WTC11 (cell line): ENCODE data around the gene PTPRG.
"Not testable (repeated sequence)": the region's sequence is repeated elsewhere in the genome, so short reads cannot be mapped to it uniquely, and the experiment has no call there.

Experiments
- ATF1 ChIP-seq: sonication (generic); formaldehyde crosslinking; IDR thresholded peaks from 2 replicates; pipeline ENCODE4 v1.8.1; 2023; ENCODE audit warnings: mild to moderate bottlenecking, moderate library complexity, missing genetic modification reagents
- CREM ChIP-seq: sonication (generic); formaldehyde crosslinking; IDR thresholded peaks from 2 replicates; pipeline ENCODE4 v1.8.1; 2022; ENCODE audit warnings: mild to moderate bottlenecking, missing genetic modification reagents, moderate library complexity
- JAZF1 ChIP-seq: fragments of 250-450 bp; sonication (Bioruptor Pico); IDR thresholded peaks from 2 replicates; pipeline ENCODE4 v1.9.0; 2021; ENCODE audit warnings: moderate library complexity, mild to moderate bottlenecking, inconsistent platforms
- KAT7 ChIP-seq: sonication (generic); formaldehyde crosslinking; IDR thresholded peaks from 2 replicates; pipeline ENCODE4 v1.8.1; 2023; ENCODE audit warnings: missing genetic modification reagents, mild to moderate bottlenecking, borderline replicate concordance
- NR3C1 ChIP-seq: sonication (generic); formaldehyde crosslinking; conservative IDR thresholded peaks from 2 replicates; pipeline ENCODE4 v1.8.1; 2023; ENCODE audit warnings: low read depth, mild to moderate bottlenecking, missing genetic modification reagents
- TF ChIP-seq, protein P1 (sequence below): sonication (generic); formaldehyde crosslinking; IDR thresholded peaks from 2 replicates; pipeline ENCODE4 v1.8.0; 2022; ENCODE audit warnings: mild to moderate bottlenecking, missing genetic modification reagents
- TF ChIP-seq, protein P2 (sequence below): fragments of 200-600 bp; IDR thresholded peaks from 2 replicates; pipeline ENCODE4 v1.8.0; 2022; ENCODE audit warnings: antibody characterized with exemption
- TF ChIP-seq, protein P3 (sequence below): sonication (generic); formaldehyde crosslinking; IDR thresholded peaks from 2 replicates; pipeline ENCODE4 v1.8.0; 2022; ENCODE audit warnings: mild to moderate bottlenecking, missing genetic modification reagents
- TF ChIP-seq, protein P4 (sequence below): sonication (generic); formaldehyde crosslinking; IDR thresholded peaks from 2 replicates; pipeline ENCODE4 v1.8.1; 2023; ENCODE audit warnings: mild to moderate bottlenecking, missing genetic modification reagents
- TF ChIP-seq, protein P5 (sequence below): fragments of 250-450 bp; sonication (Bioruptor Pico); IDR thresholded peaks from 2 replicates; pipeline ENCODE4 v1.8.0; 2021; ENCODE audit warnings: mild to moderate bottlenecking
- TF ChIP-seq, protein P6 (sequence below): sonication (generic); formaldehyde crosslinking; IDR thresholded peaks from 2 replicates; pipeline ENCODE4 v1.8.1; 2023; ENCODE audit warnings: mild to moderate bottlenecking, missing genetic modification reagents, moderate library complexity
- TF ChIP-seq, protein P7 (sequence below): sonication (generic); formaldehyde crosslinking; IDR thresholded peaks from 2 replicates; pipeline ENCODE4 v1.8.1; 2022; ENCODE audit warnings: missing genetic modification reagents, borderline replicate concordance
- TF ChIP-seq, protein P8 (sequence below): sonication (generic); formaldehyde crosslinking; conservative IDR thresholded peaks from 2 replicates; pipeline ENCODE4 v1.8.1; 2023; ENCODE audit warnings: mild to moderate bottlenecking, low read depth, missing genetic modification reagents, moderate library complexity

DNA sequence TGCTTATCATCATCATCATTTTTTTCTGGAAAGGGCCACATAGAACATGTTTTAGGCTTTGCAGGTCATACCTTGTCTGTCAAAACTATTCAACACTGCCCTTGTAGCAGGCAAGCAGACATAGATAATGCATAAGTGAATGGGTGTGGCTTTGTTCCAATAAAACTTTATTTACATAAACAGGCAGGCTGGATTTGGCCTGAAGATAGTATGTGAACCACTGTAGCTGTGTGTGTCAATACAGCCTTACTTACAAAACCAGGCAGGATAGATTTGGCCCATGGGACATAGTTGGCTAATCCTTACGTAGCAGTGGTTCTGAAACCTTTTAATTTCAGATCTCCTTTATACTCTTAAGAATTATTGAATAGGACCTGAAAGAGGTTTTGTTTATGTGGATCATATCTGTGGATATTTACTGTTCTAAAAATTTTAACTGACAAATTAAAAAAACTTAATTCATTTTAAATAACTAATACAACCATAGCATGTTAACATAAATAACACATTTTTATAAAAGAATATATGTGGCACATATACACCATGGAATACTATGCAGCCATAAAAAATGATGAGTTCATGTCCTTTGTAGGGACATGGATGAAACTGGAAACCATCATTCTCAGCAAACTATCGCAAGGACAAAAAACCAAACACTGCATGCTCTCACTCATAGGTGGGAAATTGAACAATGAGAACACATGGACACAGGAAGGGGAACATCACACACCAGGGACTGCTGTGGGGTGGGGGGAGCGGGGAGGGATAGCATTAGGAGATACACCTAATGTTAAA lies 137.1 kb downstream of the PTPRG start:
- TF ChIP-seq, protein P1, sequence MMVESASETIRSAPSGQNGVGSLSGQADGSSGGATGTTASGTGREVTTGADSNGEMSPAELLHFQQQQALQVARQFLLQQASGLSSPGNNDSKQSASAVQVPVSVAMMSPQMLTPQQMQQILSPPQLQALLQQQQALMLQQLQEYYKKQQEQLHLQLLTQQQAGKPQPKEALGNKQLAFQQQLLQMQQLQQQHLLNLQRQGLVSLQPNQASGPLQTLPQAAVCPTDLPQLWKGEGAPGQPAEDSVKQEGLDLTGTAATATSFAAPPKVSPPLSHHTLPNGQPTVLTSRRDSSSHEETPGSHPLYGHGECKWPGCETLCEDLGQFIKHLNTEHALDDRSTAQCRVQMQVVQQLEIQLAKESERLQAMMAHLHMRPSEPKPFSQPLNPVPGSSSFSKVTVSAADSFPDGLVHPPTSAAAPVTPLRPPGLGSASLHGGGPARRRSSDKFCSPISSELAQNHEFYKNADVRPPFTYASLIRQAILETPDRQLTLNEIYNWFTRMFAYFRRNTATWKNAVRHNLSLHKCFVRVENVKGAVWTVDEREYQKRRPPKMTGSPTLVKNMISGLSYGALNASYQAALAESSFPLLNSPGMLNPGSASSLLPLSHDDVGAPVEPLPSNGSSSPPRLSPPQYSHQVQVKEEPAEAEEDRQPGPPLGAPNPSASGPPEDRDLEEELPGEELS: not testable (repeated sequence)
- not testable (repeated sequence) for TF ChIP-seq CREM; ATF1; JAZF1 (CRISPR knock-in tag); NR3C1 (CRISPR knock-in tag); KAT7 (CRISPR knock-in tag)
- TF ChIP-seq, protein P2, sequence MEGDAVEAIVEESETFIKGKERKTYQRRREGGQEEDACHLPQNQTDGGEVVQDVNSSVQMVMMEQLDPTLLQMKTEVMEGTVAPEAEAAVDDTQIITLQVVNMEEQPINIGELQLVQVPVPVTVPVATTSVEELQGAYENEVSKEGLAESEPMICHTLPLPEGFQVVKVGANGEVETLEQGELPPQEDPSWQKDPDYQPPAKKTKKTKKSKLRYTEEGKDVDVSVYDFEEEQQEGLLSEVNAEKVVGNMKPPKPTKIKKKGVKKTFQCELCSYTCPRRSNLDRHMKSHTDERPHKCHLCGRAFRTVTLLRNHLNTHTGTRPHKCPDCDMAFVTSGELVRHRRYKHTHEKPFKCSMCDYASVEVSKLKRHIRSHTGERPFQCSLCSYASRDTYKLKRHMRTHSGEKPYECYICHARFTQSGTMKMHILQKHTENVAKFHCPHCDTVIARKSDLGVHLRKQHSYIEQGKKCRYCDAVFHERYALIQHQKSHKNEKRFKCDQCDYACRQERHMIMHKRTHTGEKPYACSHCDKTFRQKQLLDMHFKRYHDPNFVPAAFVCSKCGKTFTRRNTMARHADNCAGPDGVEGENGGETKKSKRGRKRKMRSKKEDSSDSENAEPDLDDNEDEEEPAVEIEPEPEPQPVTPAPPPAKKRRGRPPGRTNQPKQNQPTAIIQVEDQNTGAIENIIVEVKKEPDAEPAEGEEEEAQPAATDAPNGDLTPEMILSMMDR: not testable (repeated sequence)
- TF ChIP-seq, protein P3, sequence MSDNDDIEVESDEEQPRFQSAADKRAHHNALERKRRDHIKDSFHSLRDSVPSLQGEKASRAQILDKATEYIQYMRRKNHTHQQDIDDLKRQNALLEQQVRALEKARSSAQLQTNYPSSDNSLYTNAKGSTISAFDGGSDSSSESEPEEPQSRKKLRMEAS (CRISPR knock-in tag): not testable (repeated sequence)
- TF ChIP-seq, protein P4, sequence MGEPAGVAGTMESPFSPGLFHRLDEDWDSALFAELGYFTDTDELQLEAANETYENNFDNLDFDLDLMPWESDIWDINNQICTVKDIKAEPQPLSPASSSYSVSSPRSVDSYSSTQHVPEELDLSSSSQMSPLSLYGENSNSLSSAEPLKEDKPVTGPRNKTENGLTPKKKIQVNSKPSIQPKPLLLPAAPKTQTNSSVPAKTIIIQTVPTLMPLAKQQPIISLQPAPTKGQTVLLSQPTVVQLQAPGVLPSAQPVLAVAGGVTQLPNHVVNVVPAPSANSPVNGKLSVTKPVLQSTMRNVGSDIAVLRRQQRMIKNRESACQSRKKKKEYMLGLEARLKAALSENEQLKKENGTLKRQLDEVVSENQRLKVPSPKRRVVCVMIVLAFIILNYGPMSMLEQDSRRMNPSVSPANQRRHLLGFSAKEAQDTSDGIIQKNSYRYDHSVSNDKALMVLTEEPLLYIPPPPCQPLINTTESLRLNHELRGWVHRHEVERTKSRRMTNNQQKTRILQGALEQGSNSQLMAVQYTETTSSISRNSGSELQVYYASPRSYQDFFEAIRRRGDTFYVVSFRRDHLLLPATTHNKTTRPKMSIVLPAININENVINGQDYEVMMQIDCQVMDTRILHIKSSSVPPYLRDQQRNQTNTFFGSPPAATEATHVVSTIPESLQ (CRISPR knock-in tag): not testable (repeated sequence)
- TF ChIP-seq, protein P5, sequence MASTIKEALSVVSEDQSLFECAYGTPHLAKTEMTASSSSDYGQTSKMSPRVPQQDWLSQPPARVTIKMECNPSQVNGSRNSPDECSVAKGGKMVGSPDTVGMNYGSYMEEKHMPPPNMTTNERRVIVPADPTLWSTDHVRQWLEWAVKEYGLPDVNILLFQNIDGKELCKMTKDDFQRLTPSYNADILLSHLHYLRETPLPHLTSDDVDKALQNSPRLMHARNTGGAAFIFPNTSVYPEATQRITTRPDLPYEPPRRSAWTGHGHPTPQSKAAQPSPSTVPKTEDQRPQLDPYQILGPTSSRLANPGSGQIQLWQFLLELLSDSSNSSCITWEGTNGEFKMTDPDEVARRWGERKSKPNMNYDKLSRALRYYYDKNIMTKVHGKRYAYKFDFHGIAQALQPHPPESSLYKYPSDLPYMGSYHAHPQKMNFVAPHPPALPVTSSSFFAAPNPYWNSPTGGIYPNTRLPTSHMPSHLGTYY (CRISPR knock-in tag): not testable (repeated sequence)
- TF ChIP-seq, protein P6, sequence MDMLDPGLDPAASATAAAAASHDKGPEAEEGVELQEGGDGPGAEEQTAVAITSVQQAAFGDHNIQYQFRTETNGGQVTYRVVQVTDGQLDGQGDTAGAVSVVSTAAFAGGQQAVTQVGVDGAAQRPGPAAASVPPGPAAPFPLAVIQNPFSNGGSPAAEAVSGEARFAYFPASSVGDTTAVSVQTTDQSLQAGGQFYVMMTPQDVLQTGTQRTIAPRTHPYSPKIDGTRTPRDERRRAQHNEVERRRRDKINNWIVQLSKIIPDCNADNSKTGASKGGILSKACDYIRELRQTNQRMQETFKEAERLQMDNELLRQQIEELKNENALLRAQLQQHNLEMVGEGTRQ (CRISPR knock-in tag): not testable (repeated sequence)
- TF ChIP-seq, protein P7, sequence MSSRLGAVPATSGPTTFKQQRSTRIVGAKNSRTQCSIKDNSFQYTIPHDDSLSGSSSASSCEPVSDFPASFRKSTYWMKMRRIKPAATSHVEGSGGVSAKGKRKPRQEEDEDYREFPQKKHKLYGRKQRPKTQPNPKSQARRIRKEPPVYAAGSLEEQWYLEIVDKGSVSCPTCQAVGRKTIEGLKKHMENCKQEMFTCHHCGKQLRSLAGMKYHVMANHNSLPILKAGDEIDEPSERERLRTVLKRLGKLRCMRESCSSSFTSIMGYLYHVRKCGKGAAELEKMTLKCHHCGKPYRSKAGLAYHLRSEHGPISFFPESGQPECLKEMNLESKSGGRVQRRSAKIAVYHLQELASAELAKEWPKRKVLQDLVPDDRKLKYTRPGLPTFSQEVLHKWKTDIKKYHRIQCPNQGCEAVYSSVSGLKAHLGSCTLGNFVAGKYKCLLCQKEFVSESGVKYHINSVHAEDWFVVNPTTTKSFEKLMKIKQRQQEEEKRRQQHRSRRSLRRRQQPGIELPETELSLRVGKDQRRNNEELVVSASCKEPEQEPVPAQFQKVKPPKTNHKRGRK (CRISPR knock-in tag): not testable (repeated sequence)
- TF ChIP-seq, protein P8, sequence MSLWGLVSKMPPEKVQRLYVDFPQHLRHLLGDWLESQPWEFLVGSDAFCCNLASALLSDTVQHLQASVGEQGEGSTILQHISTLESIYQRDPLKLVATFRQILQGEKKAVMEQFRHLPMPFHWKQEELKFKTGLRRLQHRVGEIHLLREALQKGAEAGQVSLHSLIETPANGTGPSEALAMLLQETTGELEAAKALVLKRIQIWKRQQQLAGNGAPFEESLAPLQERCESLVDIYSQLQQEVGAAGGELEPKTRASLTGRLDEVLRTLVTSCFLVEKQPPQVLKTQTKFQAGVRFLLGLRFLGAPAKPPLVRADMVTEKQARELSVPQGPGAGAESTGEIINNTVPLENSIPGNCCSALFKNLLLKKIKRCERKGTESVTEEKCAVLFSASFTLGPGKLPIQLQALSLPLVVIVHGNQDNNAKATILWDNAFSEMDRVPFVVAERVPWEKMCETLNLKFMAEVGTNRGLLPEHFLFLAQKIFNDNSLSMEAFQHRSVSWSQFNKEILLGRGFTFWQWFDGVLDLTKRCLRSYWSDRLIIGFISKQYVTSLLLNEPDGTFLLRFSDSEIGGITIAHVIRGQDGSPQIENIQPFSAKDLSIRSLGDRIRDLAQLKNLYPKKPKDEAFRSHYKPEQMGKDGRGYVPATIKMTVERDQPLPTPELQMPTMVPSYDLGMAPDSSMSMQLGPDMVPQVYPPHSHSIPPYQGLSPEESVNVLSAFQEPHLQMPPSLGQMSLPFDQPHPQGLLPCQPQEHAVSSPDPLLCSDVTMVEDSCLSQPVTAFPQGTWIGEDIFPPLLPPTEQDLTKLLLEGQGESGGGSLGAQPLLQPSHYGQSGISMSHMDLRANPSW: not testable (repeated sequence)
